ENCODE data around the gene STK25.

The STK25 gene

DNA sequence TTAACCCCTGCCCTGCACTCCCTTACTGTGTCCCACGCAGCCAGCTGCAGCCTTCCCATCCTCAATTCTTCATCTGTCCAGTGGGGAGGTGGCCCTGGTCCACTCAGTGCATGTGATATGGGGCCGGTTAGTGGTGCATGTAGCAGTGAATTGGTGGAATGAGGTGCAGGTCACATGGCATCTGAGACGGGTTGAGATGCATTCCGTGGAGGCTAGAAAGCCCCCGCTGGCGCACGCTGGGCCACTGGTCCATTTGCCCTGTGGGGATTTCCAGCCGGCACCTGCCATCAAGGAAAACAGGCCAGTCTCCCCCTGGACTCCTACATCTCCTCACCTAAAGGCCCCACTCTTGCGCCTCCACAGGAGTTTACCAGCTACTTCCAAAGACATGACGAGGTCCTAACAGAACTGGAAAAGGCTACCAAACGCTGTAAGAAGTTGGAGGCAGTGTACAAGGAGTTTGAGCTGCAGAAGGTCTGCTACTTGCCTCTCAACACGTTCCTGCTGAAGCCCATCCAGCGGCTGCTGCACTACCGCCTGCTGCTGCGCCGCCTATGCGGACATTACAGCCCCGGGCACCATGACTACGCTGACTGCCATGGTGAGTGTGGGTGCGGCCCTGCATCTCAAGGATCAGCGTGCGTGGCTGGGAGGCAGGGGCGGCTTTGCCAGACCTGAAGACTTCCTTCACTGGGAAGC lies 40.5 kb downstream of the STK25 start:
- DNase-seq (ENCODE audit: insufficient read length, low spot score) (no peak), FAIRE-seq (no peak)
- TF ChIP-seq, protein P1, sequence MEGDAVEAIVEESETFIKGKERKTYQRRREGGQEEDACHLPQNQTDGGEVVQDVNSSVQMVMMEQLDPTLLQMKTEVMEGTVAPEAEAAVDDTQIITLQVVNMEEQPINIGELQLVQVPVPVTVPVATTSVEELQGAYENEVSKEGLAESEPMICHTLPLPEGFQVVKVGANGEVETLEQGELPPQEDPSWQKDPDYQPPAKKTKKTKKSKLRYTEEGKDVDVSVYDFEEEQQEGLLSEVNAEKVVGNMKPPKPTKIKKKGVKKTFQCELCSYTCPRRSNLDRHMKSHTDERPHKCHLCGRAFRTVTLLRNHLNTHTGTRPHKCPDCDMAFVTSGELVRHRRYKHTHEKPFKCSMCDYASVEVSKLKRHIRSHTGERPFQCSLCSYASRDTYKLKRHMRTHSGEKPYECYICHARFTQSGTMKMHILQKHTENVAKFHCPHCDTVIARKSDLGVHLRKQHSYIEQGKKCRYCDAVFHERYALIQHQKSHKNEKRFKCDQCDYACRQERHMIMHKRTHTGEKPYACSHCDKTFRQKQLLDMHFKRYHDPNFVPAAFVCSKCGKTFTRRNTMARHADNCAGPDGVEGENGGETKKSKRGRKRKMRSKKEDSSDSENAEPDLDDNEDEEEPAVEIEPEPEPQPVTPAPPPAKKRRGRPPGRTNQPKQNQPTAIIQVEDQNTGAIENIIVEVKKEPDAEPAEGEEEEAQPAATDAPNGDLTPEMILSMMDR (IDR thresholded peaks at IDR 0.05; ENCODE audit: insufficient read depth, missing control alignments): no peak

DNA sequence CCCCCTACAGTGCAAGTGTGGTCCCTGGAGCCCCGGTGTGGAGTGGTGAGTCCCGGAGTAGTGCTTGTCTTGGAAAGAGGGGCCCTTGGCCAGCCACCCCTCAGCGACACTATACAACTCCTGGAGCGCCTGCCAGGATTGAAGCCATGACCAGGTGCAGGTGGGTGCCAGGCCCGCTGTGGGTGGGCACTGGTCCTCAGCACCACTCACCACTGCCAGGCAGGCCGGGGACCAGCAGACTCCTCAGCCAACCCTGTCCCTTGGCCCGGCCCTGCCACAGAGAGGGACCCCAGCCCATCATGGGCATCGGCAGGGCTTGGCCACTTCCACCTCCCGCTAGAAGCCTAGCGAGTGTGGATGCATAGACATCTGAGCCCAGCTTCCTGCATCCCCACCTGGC lies 42.2 kb downstream of the STK25 start:
- DNase-seq (ENCODE audit: insufficient read length, low spot score): no peak
- no peak for FAIRE-seq
- TF ChIP-seq, protein P1 (IDR thresholded peaks at IDR 0.05; ENCODE audit: insufficient read depth, missing control alignments): no peak

DNA sequence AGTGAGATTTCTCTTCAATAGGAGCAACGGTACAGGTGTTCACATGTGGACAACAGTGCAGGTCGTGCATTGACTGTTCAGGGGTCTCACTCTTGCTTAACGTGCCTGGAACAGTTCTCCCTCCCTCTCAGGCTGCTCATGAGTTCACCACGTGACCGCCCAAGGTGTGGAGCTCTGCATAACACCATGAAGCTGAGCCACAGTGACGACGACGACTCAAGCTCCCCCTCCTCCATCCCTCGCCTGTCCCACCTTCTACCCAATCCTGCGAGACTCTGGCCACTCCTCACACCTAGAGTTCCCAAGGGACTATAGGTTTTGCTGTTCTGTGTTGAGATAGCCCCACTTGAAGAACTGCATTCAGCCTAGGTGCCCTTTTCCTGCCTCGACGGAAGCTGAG lies 42.8 kb downstream of the STK25 start:
- DNase-seq (ENCODE audit: insufficient read length, low spot score) (no peak), FAIRE-seq (no peak)
- TF ChIP-seq, protein P1 (IDR thresholded peaks at IDR 0.05; ENCODE audit: insufficient read depth, missing control alignments): no peak

DNA sequence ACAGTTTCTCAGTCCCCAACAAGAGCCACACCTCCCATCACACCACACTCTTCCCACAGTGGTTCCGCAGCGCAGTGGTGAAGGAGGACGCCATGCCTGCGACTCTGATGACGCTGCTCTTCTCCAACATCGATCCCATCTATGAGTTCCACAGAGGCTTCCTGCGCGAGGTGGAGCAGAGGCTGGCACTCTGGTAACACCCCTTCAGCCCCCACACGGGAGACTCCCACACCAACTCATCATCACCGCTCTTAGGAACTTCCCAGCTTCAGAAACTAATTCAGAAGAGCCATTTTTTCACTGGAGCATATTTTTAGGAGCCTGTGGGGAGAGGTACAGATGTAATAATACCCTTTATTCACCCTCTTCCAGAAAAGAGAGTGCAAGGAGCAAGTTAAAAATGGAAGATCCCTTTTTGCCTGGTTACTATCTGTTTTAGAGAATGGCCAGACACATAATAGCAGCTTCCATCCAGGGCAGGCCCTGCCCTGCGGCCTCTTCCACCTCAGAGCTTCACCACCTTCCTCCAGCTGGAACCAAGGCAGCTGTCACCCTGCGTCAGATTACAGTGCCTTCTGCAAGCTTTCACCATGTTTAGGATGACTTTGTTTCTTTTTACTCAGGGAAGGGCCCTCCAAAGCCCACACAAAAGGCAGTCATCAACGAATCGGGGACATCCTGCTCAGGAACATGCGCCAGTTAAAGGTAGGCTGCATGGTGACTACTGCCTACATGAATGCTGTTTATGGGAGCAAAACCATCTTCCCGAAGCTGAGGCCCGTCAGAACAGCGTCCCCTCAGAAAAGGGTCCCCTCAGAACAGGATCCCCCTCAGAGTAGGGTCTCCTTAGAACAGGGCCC lies 44.9 kb downstream of the STK25 start:
- FAIRE-seq (no peak), DNase-seq (ENCODE audit: insufficient read length, low spot score) (no peak)
- TF ChIP-seq, protein P1 (IDR thresholded peaks at IDR 0.05; ENCODE audit: insufficient read depth, missing control alignments): no peak

DNA sequence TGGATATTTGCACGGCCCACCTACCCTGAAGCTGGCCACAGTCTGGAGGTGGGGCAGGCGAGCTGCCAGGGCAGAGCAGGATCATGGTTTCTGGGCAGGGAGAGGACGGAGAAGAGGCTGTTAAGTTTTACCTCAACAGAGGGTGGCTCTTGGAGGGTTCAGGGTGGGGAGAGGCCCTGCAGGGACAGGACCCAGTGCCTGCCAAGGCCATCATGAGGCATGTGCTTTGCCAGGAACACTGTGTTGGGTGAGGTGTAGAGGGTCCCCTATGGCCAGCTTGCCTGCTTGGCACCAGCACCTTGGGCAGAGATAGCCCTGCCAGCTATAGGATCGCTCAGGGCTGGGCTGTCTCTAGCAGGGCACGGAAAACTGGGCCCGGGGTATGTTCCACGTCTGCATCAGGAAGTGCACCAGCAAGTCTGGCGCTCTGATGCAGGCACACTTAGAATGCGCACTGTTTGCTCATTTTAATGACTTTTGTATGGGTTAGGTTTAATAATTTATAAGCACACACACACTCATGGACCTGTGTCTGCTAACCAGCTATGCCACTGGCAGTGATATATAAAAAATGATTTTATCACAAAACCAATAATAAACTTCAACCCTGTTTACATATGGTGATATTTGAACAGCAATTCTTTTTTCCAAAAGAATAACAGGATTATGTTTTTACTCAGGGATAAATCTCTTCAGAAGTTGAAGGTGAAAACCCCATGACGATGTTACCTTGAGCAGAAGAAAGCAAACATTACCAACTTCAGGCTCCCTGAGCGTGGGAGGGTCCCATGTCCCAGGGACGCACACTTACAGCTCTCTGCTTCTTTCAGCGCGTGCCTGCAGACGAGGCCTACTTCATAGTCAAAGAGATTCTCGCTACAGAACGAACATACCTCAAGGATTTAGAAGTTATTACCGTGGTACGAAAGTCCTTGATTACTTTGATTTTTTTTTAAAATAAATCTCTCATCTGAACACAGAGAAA lies 46.4 kb downstream of the STK25 start:
- TF ChIP-seq, protein P1 (IDR thresholded peaks at IDR 0.05; ENCODE audit: insufficient read depth, missing control alignments): no peak
- DNase-seq (ENCODE audit: insufficient read length, low spot score) (no peak), FAIRE-seq (no peak)

DNA sequence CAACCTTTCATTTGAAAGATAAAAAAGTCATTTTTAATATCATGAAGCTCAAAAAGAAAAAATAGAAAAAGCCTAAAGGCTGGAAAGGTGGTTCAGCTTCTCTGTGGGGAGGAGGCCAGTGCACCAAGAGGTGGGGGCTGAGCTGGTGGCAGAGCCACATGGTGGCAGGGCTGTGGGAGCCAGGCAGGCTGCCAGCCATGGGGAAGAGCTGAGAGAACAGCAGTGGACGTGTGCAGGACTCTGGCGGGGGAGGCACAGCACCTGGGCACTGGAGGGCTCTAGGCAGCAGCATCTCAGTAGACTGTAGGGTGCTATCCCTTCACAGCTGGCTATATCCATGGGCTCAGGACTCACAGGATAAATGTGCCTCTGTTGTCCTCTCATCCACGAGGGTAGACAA lies 47.8 kb downstream of the STK25 start:
- TF ChIP-seq, protein P1 (IDR thresholded peaks at IDR 0.05; ENCODE audit: insufficient read depth, missing control alignments): no peak
- no peak for DNase-seq (ENCODE audit: insufficient read length, low spot score)
- no peak for FAIRE-seq

Data from D721Med (cell line).